ENCODE data around the gene HSPB6. TPM values are rescaled to one million over a fixed set of nuclear protein-coding genes. Genes with fewer than 3 reads are reported as not detected.
"Not testable (repeated sequence)": the region's sequence is repeated elsewhere in the genome, so short reads cannot be mapped to it uniquely, and the experiment has no call there.

The HSPB6 gene
- total RNA-seq, 4 donors from 2014 or later: 1.7 to 21.9 (median 3.6) TPM

DNA sequence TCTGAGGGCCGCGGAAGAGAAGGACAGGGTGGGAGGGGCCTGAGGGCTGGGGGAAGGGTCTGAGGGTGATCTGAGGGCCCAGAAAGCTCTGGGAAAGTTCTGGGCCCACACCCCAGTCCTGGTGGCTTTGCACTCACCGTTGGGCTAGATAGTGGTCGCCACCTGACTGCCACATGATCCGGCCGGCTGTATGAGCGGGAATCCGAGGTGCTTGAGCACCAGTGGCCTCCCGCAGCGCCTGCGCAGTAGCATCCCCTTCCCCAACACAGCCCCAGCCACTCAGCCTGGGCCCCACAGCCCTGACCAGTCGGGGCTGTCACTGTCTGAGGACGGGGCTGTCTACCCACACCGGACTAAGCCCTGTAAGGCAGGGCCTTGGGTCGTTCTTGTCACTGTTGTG, 40.8 kb upstream of the HSPB6 start:
- no peaks in the 10 kb centered on the region for H3K36me3 ChIP-seq
- no peak overlapping the region for H3K27ac ChIP-seq
- WGBS, 2 donors: 6 to 14% methylated on average over 6 of the region's 15 CpGs
- H3K4me3 ChIP-seq: peak overlapping the region in 2 of 4 donors; percentile 15 to 43
- H3K27me3 ChIP-seq: peaks cover 0 to 71% (median 5%) of the 10 kb centered on the region in 4 donors
- DNase-seq: no peak
- TF ChIP-seq POLR2A (IDR thresholded peaks at IDR 0.05): no peak
- TF ChIP-seq, protein P1, sequence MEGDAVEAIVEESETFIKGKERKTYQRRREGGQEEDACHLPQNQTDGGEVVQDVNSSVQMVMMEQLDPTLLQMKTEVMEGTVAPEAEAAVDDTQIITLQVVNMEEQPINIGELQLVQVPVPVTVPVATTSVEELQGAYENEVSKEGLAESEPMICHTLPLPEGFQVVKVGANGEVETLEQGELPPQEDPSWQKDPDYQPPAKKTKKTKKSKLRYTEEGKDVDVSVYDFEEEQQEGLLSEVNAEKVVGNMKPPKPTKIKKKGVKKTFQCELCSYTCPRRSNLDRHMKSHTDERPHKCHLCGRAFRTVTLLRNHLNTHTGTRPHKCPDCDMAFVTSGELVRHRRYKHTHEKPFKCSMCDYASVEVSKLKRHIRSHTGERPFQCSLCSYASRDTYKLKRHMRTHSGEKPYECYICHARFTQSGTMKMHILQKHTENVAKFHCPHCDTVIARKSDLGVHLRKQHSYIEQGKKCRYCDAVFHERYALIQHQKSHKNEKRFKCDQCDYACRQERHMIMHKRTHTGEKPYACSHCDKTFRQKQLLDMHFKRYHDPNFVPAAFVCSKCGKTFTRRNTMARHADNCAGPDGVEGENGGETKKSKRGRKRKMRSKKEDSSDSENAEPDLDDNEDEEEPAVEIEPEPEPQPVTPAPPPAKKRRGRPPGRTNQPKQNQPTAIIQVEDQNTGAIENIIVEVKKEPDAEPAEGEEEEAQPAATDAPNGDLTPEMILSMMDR (IDR thresholded peaks at IDR 0.05): no peak
- intact Hi-C loops (cut with DNase I): no loop called here
- H3K9me3 ChIP-seq: no peaks in the 10 kb centered on the region
- no peaks in the 10 kb centered on the region for H3K4me1 ChIP-seq

DNA sequence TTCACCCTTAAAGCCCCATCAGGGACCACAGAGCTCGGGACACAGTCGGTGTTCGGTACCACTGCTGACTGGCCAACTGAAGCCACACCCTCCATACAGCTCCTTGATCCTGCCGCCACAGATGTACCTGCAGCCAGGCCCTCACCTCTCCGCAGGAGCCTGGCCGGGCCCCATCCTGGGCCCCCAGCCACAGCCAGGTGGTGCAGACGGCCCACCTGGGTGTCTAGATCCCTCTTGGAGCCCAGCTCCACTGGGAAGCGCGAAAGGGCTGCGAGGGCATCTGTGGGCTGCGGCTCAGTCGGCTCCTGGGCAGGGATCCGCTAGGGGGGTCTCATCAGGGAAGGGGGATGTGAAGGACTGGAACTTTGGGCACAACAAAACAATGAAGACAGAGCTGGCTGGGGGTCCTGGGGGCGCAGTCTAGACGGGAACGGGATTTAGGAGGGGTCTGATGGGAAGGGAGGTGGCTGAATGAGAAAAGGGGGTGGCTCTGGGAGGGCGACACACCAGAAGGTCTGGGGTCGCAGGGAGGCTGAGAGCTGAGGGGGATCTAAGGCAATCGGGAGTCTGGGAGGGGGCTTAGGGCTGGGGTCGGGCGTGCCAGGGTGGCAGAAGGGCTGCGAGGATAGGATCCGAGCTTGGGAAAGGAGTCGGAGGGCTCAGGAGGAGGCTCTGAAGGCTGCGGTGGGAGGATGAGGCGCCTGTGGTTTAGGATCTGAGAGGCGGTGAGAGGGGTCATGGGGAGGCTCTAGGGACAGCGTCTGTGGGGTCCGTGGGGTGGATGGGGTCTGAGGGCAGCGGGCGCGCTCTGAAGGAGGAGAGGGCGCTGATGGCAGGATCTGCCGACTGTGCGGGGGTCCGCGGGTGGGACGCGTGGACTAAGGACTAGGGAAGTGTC, 40.1 kb upstream of the HSPB6 start:
- TF ChIP-seq, protein P1 (IDR thresholded peaks at IDR 0.05): no peak
- TF ChIP-seq POLR2A (IDR thresholded peaks at IDR 0.05): no peak
- no peak overlapping the region for H3K27ac ChIP-seq
- WGBS, 2 donors: 15 to 24% methylated on average over 28 to 29 of the region's 39 CpGs
- H3K27me3 ChIP-seq: peaks cover 0 to 75% (median 5%) of the 10 kb centered on the region in 4 donors
- no peaks in the 10 kb centered on the region for H3K36me3 ChIP-seq
- peak overlapping the region in 2 of 4 donors; percentile 15 to 43 for H3K4me3 ChIP-seq
- H3K9me3 ChIP-seq: no peaks in the 10 kb centered on the region
- H3K4me1 ChIP-seq: no peaks in the 10 kb centered on the region
- DNase-seq: no peak
- intact Hi-C loops (cut with DNase I): no loop called here

DNA sequence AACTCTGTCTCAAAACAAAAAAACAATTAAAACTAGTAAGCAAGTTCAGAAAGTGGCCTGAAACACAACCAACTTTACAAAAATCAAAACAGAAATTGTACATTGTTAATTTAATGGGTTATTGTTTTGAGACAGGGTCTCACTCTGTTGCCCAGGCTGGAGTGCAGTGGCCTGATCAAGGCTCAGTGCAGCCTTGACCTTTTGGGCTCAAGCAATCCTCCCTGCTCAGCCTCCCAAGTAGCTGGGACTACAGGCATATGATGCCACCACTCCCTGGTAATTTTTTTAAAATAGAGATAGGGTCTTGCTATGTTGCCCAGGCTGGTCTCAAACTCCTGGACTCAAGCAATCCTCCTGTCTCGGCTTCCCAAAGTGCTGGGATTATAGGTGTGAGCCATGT, 38.7 kb upstream of the HSPB6 start:
- intact Hi-C loops (cut with DNase I); H3K4me1 ChIP-seq; H3K36me3 ChIP-seq; H3K9me3 ChIP-seq; DNase-seq; H3K4me3 ChIP-seq; H3K27ac ChIP-seq: not testable (repeated sequence)
- H3K27me3 ChIP-seq: peaks cover 0 to 63% (median 5%) of the 10 kb centered on the region in 4 donors
- 69 to 78% methylated on average over 1 of the region's 1 CpG for WGBS, 2 donors

DNA sequence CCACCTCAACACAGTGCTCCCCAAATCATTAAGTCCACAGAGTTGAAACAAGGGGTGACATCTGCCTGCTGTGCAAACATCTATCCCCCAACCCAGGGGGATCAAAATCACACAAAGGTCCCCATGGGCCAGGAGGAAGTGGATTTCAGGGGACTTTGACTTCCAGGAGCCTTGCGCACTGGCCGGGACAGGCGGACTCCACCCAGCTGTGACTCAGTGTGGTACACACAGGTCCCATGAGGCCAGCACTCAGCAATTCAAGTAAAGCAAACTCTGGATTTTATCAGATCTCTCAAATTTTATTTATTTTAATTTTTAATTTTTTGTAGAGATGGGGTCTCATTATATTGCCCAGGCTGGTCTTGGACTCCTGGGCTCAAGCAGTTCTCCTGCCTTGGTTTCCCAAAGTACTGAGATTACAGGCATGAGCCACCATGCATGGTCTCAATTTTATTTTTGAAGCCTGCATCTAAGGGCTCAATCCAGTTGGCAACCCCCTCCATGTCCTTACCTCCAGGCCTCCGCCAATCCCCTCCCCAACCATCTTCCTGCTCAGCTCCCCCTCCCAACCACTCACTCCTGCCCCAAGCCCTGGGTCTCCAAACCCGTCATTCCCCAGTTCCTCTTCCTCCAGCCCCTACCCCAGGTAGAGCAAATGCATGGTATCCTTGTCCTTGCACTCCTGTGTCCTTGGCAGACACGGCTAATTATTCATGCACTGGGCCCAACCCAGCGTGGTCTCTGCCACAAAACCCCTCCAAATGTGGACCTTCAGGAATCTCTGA, 36.7 kb upstream of the HSPB6 start:
- peaks cover 0 to 50% (median 5%) of the 10 kb centered on the region in 4 donors for H3K27me3 ChIP-seq
- no peaks in the 10 kb centered on the region for H3K4me1 ChIP-seq
- no peak overlapping the region for H3K4me3 ChIP-seq
- TF ChIP-seq, protein P1 (IDR thresholded peaks at IDR 0.05): no peak
- no peak for TF ChIP-seq POLR2A (IDR thresholded peaks at IDR 0.05)
- no peaks in the 10 kb centered on the region for H3K9me3 ChIP-seq
- 59 to 78% methylated on average over 7 of the region's 7 CpGs for WGBS, 2 donors
- no peaks in the 10 kb centered on the region for H3K36me3 ChIP-seq
- intact Hi-C loops (cut with DNase I): no loop called here
- DNase-seq: no peak
- no peak overlapping the region for H3K27ac ChIP-seq

DNA sequence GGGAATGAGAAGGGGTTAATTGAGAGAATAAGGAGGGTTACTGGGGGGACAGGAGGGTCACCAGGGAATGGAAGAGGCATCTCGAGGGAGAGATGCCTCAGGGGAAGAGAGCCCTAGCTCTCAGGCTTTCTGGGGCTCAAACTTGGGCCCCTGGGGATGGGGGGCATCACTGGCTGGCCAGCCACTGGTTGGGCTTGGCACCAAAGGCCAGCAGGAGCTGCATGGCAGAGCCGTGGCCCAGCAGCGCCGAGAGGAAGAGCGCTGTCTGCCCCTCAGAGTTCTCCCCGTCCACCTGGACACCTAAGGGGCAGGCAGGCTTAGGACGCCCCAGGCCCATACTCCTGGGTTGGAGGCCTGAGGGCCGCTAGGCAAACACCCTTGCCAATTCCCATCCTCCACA, 36.1 kb upstream of the HSPB6 start:
- TF ChIP-seq, protein P1 (IDR thresholded peaks at IDR 0.05): no peak
- TF ChIP-seq POLR2A (IDR thresholded peaks at IDR 0.05): no peak
- H3K27ac ChIP-seq: no peak overlapping the region
- intact Hi-C loops (cut with DNase I): no loop called here
- H3K4me3 ChIP-seq: no peak overlapping the region
- H3K36me3 ChIP-seq: no peaks in the 10 kb centered on the region
- H3K4me1 ChIP-seq: no peaks in the 10 kb centered on the region
- H3K27me3 ChIP-seq: peaks cover 0 to 43% (median 5%) of the 10 kb centered on the region in 4 donors
- 11 to 71% methylated on average over 1 to 5 of the region's 8 CpGs for WGBS, 2 donors
- H3K9me3 ChIP-seq: no peaks in the 10 kb centered on the region
- no peak for DNase-seq

Data from esophagus squamous epithelium (tissue), 5 donors.